ENCODE data around the gene CDCP2.

Gene CDCP2

GRCh38 chr1:54178296-54179070, 25.7 kb upstream of the CDCP2 start:
- no peaks in the 10 kb centered on the region for H3K27me3 ChIP-seq (ENCODE audit: insufficient read depth, poor library complexity, severe bottlenecking)
- no peak overlapping the region for H3K4me3 ChIP-seq (replicated peaks; ENCODE audit: insufficient read depth, low read length)
- no peak for DNase-seq (ENCODE audit: low read depth in 1 of 2, low spot score in 1 of 2)
- TF ChIP-seq, protein P1, sequence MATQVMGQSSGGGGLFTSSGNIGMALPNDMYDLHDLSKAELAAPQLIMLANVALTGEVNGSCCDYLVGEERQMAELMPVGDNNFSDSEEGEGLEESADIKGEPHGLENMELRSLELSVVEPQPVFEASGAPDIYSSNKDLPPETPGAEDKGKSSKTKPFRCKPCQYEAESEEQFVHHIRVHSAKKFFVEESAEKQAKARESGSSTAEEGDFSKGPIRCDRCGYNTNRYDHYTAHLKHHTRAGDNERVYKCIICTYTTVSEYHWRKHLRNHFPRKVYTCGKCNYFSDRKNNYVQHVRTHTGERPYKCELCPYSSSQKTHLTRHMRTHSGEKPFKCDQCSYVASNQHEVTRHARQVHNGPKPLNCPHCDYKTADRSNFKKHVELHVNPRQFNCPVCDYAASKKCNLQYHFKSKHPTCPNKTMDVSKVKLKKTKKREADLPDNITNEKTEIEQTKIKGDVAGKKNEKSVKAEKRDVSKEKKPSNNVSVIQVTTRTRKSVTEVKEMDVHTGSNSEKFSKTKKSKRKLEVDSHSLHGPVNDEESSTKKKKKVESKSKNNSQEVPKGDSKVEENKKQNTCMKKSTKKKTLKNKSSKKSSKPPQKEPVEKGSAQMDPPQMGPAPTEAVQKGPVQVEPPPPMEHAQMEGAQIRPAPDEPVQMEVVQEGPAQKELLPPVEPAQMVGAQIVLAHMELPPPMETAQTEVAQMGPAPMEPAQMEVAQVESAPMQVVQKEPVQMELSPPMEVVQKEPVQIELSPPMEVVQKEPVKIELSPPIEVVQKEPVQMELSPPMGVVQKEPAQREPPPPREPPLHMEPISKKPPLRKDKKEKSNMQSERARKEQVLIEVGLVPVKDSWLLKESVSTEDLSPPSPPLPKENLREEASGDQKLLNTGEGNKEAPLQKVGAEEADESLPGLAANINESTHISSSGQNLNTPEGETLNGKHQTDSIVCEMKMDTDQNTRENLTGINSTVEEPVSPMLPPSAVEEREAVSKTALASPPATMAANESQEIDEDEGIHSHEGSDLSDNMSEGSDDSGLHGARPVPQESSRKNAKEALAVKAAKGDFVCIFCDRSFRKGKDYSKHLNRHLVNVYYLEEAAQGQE (IDR thresholded peaks at IDR 0.05; ENCODE audit: insufficient replicate concordance, low read depth), result no peak
- no peak for TF ChIP-seq POLR2AphosphoS5 (IDR thresholded peaks at IDR 0.05; ENCODE audit: low read depth)
- TF ChIP-seq SPI1 (IDR thresholded peaks at IDR 0.05; ENCODE audit: borderline replicate concordance, low read depth), result no peak
- TF ChIP-seq GABPA (IDR thresholded peaks at IDR 0.05; ENCODE audit: low read depth), result no peak
- TF ChIP-seq, protein P2, sequence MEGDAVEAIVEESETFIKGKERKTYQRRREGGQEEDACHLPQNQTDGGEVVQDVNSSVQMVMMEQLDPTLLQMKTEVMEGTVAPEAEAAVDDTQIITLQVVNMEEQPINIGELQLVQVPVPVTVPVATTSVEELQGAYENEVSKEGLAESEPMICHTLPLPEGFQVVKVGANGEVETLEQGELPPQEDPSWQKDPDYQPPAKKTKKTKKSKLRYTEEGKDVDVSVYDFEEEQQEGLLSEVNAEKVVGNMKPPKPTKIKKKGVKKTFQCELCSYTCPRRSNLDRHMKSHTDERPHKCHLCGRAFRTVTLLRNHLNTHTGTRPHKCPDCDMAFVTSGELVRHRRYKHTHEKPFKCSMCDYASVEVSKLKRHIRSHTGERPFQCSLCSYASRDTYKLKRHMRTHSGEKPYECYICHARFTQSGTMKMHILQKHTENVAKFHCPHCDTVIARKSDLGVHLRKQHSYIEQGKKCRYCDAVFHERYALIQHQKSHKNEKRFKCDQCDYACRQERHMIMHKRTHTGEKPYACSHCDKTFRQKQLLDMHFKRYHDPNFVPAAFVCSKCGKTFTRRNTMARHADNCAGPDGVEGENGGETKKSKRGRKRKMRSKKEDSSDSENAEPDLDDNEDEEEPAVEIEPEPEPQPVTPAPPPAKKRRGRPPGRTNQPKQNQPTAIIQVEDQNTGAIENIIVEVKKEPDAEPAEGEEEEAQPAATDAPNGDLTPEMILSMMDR (IDR thresholded peaks at IDR 0.05; ENCODE audit: insufficient read depth, low read length), result no peak
- H3K27ac ChIP-seq (replicated peaks), result no peak overlapping the region

GRCh38 chr1:54177726-54178125, 24.9 kb upstream of the CDCP2 start:
- no peak for DNase-seq (ENCODE audit: low read depth in 1 of 2, low spot score in 1 of 2)
- no peak overlapping the region for H3K4me3 ChIP-seq (replicated peaks; ENCODE audit: insufficient read depth, low read length)
- no peak overlapping the region for H3K27ac ChIP-seq (replicated peaks)
- TF ChIP-seq POLR2AphosphoS5 (IDR thresholded peaks at IDR 0.05; ENCODE audit: low read depth), result no peak
- TF ChIP-seq SPI1 (IDR thresholded peaks at IDR 0.05; ENCODE audit: borderline replicate concordance, low read depth), result no peak
- H3K27me3 ChIP-seq (ENCODE audit: insufficient read depth, poor library complexity, severe bottlenecking), result no peaks in the 10 kb centered on the region

GRCh38 chr1:54176621-54177327, 24.0 kb upstream of the CDCP2 start:
- DNase-seq (ENCODE audit: low read depth in 1 of 2, low spot score in 1 of 2), result no peak
- TF ChIP-seq POLR2AphosphoS5 (IDR thresholded peaks at IDR 0.05; ENCODE audit: low read depth) (no peak), GABPA (IDR thresholded peaks at IDR 0.05; ENCODE audit: low read depth) (no peak), SPI1 (IDR thresholded peaks at IDR 0.05; ENCODE audit: borderline replicate concordance, low read depth) (no peak)
- TF ChIP-seq, protein P2 (IDR thresholded peaks at IDR 0.05; ENCODE audit: insufficient read depth, low read length), result no peak
- TF ChIP-seq, protein P1 (IDR thresholded peaks at IDR 0.05; ENCODE audit: insufficient replicate concordance, low read depth), result no peak
- H3K4me3 ChIP-seq (replicated peaks; ENCODE audit: insufficient read depth, low read length), result no peak overlapping the region
- H3K27me3 ChIP-seq (ENCODE audit: insufficient read depth, poor library complexity, severe bottlenecking), result no peaks in the 10 kb centered on the region
- no peak overlapping the region for H3K27ac ChIP-seq (replicated peaks)

- Histone ChIP-seq H3K27ac (replicated peaks) (no peak overlapping the region), H3K27me3 (ENCODE audit: insufficient read depth, poor library complexity, severe bottlenecking) (no peaks in the 10 kb centered on the region), H3K4me3 (replicated peaks; ENCODE audit: insufficient read depth, low read length) (no peak overlapping the region)
- TF ChIP-seq GABPA (IDR thresholded peaks at IDR 0.05; ENCODE audit: low read depth), result no peak
- TF ChIP-seq, protein P2 (IDR thresholded peaks at IDR 0.05; ENCODE audit: insufficient read depth, low read length), result no peak
- no peak for DNase-seq (ENCODE audit: low read depth in 1 of 2, low spot score in 1 of 2)
Observed at GRCh38 chr1:54174106-54174505, 21.3 kb upstream of the CDCP2 start.
